H1 (cell line): Measurements from ENCODE around the gene CHD9NB. TPM values are rescaled to one million over a fixed set of nuclear protein-coding genes. Genes with fewer than 3 reads are reported as not detected.

Experiments
- BCL11A ChIP-seq, 2 experiments: IDR thresholded peaks; one replicate each; pipeline ENCODE4 v1.6.1; 2011; ENCODE audit warnings: low read depth in 2 of 2, low read length in 2 of 2, mild to moderate bottlenecking in 2 of 2
- CEBPB ChIP-seq: IDR thresholded peaks from 2 replicates; pipeline ENCODE4 v1.6.1; 2012; ENCODE audit warnings: low read depth, low read length
- GABPA ChIP-seq: IDR thresholded peaks from 2 replicates; pipeline ENCODE4 v1.6.1; 2011; ENCODE audit warnings: mild to moderate bottlenecking, low read length, moderate library complexity, borderline replicate concordance; ENCODE audit not compliant: insufficient read depth
- HDAC2 ChIP-seq, 2 experiments: fragments of 300-600 bp in 1 of 2; sonication (generic) in 1 of 2; IDR thresholded peaks; 2 replicates each; pipeline ENCODE4 v1.6.1; 2011 to 2012; ENCODE audit warnings: low read depth in 2 of 2, low read length in 2 of 2, mild to moderate bottlenecking in 2 of 2, moderate library complexity in 2 of 2, borderline replicate concordance in 1 of 2, inconsistent platforms in 1 of 2
- JUND ChIP-seq: IDR thresholded peaks from 2 replicates; pipeline ENCODE4 v1.6.1; 2011; ENCODE audit warnings: mild to moderate bottlenecking, improper control_type of control experiment, low read length
- NANOG ChIP-seq: IDR thresholded peaks from 2 replicates; pipeline ENCODE4 v1.6.1; 2011; ENCODE audit warnings: low read length, low read depth, mild to moderate bottlenecking, inconsistent platforms; ENCODE audit not compliant: insufficient read depth, poor library complexity, severe bottlenecking
- SP4 ChIP-seq: IDR thresholded peaks from 2 replicates; pipeline ENCODE4 v1.6.1; 2012; ENCODE audit warnings: low read length, inconsistent platforms
- TBP ChIP-seq: IDR thresholded peaks from 2 replicates; pipeline ENCODE4 v1.6.1; 2011; ENCODE audit warnings: low read depth, low read length, improper control_type of control experiment
- polyA plus RNA-seq, 7 experiments: library from polyadenylated mRNA; depleted of rRNA in 3 of 7; stranded (reverse) in 5 of 7; unstranded in 2 of 7; fragments of >200 nt in 5 of 7; fragments of 200-250 nt in 2 of 7; gene quantifications; 1 replicate in 5 of 7; 2 replicates in 1 of 7; 4 replicates in 1 of 7; pipeline versions ENCODE4 v1.2.1 to v1.2.3, GENCODE V29; 2011 to 2013; ENCODE audit warnings: missing spikeins in 2 of 7, mixed read lengths in 2 of 7
- total RNA-seq: library from RNA; stranded (reverse); fragmentation: NEBNext Ultra II Directional; extraction: Animal tissue kit (Norgen Biotek cat#: 25700); gene quantifications from 2 replicates; pipeline ENCODE4 v1.2.1, GENCODE V29; 2021
- TF ChIP-seq, protein P1 (sequence below): fragments of 300-600 bp; sonication (generic); IDR thresholded peaks from 2 replicates; pipeline ENCODE4 v1.7.1; 2012; ENCODE audit warnings: low read length, moderate library complexity, mild to moderate bottlenecking, inconsistent platforms; ENCODE audit not compliant: insufficient replicate concordance
- TF ChIP-seq, protein P2 (sequence below): IDR thresholded peaks from 2 replicates; pipeline ENCODE4 v1.6.1; 2011; ENCODE audit warnings: low read depth, mild to moderate bottlenecking, low read length; ENCODE audit not compliant: insufficient read depth

Gene CHD9NB
- total and polyA plus RNA-seq, 2 of the 8 experiments (the other 6 are each of a cell fraction or from before 2014, with no cell fraction given): 4.5 to 5.9 TPM

DNA sequence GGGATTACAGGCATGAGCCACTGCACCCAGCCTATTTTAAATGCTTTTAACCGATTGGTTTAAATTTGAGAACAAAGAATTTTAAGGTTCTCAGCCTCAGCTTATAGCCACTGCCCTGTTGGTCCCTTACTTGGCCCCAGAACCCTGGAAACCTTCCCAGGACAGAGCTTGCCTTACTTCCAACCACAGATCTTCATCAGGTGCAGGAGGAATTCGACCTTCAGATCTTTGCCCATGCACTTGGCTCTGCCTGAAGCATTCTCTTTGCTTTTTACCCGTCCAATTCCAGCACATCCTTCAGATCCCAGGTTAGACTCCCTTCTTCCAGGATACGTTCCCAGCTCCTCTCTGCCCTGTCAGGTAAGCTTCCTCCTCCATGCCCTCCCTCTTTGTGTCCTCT, 29.8 kb upstream of the CHD9NB start (continued):
- TF ChIP-seq, protein P1, sequence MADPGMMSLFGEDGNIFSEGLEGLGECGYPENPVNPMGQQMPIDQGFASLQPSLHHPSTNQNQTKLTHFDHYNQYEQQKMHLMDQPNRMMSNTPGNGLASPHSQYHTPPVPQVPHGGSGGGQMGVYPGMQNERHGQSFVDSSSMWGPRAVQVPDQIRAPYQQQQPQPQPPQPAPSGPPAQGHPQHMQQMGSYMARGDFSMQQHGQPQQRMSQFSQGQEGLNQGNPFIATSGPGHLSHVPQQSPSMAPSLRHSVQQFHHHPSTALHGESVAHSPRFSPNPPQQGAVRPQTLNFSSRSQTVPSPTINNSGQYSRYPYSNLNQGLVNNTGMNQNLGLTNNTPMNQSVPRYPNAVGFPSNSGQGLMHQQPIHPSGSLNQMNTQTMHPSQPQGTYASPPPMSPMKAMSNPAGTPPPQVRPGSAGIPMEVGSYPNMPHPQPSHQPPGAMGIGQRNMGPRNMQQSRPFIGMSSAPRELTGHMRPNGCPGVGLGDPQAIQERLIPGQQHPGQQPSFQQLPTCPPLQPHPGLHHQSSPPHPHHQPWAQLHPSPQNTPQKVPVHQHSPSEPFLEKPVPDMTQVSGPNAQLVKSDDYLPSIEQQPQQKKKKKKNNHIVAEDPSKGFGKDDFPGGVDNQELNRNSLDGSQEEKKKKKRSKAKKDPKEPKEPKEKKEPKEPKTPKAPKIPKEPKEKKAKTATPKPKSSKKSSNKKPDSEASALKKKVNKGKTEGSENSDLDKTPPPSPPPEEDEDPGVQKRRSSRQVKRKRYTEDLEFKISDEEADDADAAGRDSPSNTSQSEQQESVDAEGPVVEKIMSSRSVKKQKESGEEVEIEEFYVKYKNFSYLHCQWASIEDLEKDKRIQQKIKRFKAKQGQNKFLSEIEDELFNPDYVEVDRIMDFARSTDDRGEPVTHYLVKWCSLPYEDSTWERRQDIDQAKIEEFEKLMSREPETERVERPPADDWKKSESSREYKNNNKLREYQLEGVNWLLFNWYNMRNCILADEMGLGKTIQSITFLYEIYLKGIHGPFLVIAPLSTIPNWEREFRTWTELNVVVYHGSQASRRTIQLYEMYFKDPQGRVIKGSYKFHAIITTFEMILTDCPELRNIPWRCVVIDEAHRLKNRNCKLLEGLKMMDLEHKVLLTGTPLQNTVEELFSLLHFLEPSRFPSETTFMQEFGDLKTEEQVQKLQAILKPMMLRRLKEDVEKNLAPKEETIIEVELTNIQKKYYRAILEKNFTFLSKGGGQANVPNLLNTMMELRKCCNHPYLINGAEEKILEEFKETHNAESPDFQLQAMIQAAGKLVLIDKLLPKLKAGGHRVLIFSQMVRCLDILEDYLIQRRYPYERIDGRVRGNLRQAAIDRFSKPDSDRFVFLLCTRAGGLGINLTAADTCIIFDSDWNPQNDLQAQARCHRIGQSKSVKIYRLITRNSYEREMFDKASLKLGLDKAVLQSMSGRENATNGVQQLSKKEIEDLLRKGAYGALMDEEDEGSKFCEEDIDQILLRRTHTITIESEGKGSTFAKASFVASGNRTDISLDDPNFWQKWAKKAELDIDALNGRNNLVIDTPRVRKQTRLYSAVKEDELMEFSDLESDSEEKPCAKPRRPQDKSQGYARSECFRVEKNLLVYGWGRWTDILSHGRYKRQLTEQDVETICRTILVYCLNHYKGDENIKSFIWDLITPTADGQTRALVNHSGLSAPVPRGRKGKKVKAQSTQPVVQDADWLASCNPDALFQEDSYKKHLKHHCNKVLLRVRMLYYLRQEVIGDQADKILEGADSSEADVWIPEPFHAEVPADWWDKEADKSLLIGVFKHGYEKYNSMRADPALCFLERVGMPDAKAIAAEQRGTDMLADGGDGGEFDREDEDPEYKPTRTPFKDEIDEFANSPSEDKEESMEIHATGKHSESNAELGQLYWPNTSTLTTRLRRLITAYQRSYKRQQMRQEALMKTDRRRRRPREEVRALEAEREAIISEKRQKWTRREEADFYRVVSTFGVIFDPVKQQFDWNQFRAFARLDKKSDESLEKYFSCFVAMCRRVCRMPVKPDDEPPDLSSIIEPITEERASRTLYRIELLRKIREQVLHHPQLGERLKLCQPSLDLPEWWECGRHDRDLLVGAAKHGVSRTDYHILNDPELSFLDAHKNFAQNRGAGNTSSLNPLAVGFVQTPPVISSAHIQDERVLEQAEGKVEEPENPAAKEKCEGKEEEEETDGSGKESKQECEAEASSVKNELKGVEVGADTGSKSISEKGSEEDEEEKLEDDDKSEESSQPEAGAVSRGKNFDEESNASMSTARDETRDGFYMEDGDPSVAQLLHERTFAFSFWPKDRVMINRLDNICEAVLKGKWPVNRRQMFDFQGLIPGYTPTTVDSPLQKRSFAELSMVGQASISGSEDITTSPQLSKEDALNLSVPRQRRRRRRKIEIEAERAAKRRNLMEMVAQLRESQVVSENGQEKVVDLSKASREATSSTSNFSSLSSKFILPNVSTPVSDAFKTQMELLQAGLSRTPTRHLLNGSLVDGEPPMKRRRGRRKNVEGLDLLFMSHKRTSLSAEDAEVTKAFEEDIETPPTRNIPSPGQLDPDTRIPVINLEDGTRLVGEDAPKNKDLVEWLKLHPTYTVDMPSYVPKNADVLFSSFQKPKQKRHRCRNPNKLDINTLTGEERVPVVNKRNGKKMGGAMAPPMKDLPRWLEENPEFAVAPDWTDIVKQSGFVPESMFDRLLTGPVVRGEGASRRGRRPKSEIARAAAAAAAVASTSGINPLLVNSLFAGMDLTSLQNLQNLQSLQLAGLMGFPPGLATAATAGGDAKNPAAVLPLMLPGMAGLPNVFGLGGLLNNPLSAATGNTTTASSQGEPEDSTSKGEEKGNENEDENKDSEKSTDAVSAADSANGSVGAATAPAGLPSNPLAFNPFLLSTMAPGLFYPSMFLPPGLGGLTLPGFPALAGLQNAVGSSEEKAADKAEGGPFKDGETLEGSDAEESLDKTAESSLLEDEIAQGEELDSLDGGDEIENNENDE: no peak
- TF ChIP-seq CEBPB: no peak
- no peak for TF ChIP-seq BCL11A (IDR thresholded peaks at IDR 0.05; ENCODE audit: low read depth in 2 of 2, low read length in 2 of 2)
- no peak for TF ChIP-seq JUND
- no peak for TF ChIP-seq SP4
- TF ChIP-seq, protein P2, sequence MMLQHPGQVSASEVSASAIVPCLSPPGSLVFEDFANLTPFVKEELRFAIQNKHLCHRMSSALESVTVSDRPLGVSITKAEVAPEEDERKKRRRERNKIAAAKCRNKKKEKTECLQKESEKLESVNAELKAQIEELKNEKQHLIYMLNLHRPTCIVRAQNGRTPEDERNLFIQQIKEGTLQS: no peak
- no peak for TF ChIP-seq NANOG
- TF ChIP-seq GABPA: no peak
- no peak for TF ChIP-seq TBP
- TF ChIP-seq HDAC2 (IDR thresholded peaks at IDR 0.05; ENCODE audit: borderline replicate concordance in 1 of 2, low read depth in 2 of 2, low read length in 2 of 2): no peak
